HG03442 (cell line): ENCODE results near the gene GLI1.

Experiments
- ATAC-seq: cut with Tn5 transposase; IDR thresholded peaks from one replicate; pipeline ENCODE4 v1.9.1; 2021; ENCODE audit warnings: mild to moderate bottlenecking, moderate library complexity; ENCODE audit not compliant: unreplicated experiment

GLI1 gene

DNA sequence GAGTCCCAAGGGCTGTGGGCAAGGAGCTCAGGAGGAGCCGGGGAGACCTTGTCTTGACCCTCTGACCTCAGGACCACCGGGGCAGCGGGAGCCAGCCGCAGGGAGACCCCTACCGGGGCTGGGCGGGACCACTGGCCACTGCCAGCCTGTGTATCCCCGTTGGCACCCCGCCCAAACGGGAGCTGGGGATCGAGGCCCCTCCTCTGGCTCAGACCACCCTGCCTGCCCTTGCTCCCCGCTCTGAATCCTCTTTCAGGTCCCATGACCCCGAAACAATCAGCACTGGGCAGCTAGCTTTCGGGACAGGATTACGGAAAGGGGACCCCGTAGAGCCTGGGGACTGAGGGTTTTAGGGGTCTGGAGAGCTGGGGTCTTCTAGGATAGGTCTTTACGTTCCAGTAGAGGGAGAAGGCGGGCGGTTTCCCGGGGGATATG, 1.3 kb downstream of the GLI1 start:
- ATAC-seq: no peak

DNA sequence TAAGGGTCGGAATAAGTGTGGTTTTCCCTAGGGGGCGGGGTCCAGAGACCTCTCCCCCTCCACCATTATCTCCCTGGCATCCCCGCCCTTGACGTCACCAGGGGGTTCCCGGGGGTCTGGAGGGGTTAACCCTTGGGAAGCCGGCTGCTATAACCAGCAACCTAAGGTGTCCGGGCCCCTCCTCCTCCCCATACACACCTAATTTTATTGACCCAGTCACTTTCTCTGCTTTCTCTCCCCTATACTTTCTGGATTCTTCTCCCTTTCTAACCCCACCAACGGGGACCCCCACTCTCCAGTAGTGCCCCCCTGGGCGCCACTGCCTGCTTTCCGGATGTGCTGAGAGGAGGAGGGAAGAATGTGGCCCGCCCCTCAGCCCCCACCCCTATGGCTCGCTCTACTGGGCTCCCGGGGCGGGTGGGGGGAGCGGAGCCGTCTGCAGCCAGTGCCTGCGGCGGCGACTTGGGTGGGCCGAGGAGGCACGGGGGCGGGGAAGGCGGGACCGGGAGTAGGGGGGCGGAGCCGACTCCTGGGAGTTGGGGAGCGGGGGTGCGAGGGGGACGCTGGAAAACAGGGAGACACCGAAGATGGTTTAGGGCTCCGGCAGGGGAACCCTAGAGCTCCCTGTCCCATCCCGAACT, 1.8 kb downstream of the GLI1 start:
- no peak for ATAC-seq

GRCh38 chr12:57461917-57462250, 2.3 kb downstream of the GLI1 start:
- ATAC-seq: no peak

DNA sequence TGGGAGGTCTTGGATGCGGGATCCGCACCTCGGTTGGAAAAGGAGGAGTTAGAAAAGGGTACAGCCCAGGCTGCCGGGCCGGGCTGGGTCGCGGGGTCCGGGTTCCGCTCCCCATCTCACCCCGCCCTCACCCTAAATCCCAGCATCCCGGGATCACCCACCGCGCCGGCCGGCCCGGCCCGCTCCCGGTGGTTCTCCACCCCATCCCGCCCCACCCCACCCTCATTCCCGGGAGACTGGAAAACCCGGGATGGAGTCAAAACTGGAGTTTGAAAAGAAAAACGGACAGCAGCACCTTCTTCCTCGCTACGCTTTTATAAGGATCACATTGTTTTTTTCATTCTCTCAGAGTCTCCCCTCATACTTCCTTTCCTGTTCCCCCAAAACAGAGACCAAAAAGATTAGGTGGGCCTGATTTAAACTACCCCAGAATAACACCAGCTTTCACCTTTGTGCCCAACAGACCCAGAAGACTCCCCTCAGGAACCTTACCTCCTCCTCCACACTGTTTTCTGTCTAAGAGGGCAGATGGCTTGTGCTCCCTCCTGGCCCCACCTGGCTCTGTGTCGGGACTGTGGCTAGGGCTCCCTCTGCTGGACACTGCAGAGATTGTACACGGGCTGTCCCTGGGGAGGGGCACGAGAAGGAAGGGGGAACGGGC, 2.8 kb downstream of the GLI1 start:
- ATAC-seq: peak; percentile 57

DNA sequence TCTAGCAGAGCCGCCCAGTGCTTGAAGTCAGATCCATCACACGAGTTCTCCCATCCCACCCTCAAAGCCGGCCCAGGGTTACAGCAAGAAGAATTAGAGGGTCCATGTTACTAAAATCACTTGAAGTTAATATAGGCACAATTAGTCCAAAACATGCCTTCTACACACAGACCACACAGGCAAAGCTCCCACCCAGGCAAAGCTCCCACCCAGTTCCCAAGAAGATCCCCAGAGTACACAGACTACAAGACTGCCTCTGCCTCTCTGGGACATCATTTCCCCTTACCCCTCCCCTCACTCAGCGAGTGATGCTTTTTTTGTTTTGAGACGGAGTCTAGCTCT, 3.3 kb downstream of the GLI1 start:
- ATAC-seq: no peak

DNA sequence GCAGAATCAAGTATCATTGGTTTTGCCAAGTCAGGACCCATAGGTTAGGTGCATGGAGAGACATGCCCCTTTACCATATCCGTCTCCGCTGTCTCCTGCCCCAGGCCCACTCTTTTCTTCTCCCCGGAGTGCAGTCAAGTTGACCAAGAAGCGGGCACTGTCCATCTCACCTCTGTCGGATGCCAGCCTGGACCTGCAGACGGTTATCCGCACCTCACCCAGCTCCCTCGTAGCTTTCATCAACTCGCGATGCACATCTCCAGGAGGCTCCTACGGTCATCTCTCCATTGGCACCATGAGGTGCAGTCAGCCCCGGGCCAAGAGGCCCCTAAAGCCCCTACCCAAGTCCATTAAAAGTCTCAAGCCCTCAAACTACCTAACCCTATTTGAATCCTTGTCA, 5.0 kb downstream of the GLI1 start:
- ATAC-seq: no peak

GRCh38 chr12:57465030-57465746, 5.6 kb downstream of the GLI1 start:
- ATAC-seq: no peak

- no peak for ATAC-seq
Observed at GRCh38 chr12:57465747-57466505, 6.3 kb downstream of the GLI1 start.

DNA sequence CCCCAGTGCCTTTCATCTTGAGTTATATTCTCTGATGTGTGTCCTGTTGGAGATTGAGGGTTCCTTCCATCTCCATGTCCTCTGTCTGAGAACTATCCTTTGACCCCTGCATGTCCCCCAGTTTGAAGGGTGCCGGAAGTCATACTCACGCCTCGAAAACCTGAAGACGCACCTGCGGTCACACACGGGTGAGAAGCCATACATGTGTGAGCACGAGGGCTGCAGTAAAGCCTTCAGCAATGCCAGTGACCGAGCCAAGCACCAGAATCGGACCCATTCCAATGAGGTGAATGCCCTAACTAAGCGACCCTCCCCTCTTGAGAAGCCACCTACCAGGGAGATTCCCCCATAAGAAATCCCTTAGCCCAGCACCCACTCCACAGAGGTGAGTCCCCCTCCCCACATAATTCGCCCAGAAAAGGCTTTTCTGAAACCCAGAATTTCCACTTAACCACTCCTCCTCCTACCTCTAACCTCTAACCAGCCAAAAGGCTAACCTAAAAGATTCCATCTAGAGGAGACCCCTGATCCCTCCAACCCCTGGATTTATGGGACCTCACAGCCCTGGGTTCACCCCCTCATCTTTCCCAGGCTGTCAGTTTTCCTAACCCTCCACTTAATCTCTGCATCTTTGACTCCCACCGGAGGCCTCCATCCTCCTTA, 7.8 kb downstream of the GLI1 start:
- ATAC-seq: no peak

- no peak for ATAC-seq
Observed at GRCh38 chr12:57467915-57468314, 8.3 kb downstream of the GLI1 start.

- ATAC-seq: no peak
Observed at GRCh38 chr12:57469296-57470164, 9.9 kb downstream of the GLI1 start.

GRCh38 chr12:57470286-57470969, 10.8 kb downstream of the GLI1 start:
- ATAC-seq: no peak

GRCh38 chr12:57470970-57471656, 11.5 kb downstream of the GLI1 start:
- ATAC-seq: no peak

GRCh38 chr12:57471661-57472060, 12.1 kb downstream of the GLI1 start:
- ATAC-seq: no peak

DNA sequence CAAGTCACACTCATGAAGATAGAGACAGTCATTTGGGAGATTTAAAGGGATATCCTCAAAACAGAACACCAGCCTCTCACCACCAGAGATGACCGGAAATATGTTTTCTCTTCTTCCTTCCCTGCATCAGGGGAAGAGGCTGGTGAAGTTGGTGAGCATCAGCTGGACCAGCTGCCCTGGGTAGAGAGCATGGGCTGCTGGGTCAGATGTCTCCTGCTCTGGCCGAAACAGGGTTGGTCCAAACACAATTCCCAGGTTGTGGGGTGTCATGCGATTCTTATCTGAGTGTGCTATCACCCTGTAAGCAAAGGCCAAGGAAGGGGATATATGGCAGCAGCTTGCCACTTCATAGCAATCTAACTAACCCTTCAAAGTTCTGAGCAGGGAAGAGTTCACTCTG, 12.8 kb downstream of the GLI1 start:
- no peak for ATAC-seq

DNA sequence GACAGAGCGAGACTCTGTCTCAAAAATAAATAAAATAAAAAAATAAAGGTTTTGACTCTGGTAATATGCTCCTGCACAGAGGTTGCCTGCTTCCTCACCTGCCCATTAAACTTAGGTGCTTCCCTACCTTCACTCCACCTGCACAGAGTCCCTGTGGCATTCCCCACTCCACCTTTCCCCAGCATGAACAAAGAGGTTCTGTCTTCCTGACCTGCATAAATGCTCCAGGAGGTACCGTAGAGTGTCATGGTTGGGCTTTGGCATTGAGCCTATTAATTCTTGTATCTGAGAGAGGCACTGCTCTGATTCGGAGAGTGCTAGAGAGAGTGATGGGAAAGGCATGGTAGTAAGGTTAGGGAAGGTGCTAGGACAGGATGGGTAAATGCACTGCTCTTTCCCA, 13.8 kb downstream of the GLI1 start:
- no peak for ATAC-seq

DNA sequence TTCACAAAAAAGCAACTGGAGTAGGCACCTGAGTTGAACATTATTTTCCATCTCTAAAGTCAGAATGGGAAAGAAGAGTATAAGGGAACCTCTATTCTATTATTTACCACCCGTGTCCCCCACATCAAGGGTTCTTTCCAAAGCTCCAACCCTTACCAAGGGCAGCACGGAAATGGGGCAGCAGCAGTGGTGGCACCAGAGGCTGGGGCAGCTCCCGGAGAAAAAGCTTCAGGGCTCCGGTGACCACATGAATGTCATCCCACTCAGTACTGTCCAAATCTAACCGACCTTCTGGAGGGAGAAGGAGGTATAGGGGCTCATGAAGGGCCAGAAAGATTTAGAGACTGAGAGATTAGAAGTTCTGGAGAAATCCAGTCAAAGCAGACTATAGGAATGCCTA, 14.3 kb downstream of the GLI1 start:
- ATAC-seq: no peak

GRCh38 chr12:57474430-57474829, 14.8 kb downstream of the GLI1 start:
- ATAC-seq: no peak

GRCh38 chr12:57474862-57475261, 15.3 kb downstream of the GLI1 start:
- ATAC-seq: no peak
